Hepatic stellate cell (primary cell): Measurements from ENCODE around the gene MORN5.
A peak's percentile ranks its signal among the peaks of the same experiment; 100 is the strongest.

Experiments used
- DNase-seq: peaks from one replicate; pipeline ENCODE4 v3.0.0; 2011; ENCODE audit warnings: low spot score

Gene MORN5

DNA sequence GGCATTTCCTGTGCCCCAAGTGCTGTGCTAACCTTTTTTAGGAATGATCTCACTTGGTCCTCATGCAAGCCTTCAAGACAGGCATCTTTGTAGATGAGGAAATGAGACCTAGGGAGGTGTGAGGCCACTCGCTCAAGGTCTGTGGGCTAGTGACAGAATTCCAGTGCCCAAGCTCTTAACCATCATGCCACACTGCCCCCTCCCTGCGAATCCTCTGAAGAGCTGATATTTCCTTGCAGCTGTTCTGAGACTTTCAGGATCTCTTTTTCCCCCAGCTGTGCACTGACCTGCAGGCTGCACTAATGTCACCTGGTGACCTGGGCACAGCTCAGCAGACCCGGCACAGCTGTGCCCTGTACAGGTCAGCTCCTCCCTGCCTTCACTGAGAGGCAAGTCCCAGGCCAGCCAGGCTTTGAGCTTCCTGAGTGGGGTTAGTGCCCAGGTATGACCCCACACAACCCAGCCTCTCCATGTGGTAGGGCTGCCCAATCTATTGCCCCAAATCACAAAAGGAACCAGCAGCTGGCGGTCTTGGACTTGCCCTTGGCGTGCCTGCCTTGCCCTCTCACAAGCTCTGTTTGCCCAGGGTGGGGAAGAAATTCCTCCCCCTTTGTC lies 32.7 kb downstream of the MORN5 start:
- no peak for DNase-seq

DNA sequence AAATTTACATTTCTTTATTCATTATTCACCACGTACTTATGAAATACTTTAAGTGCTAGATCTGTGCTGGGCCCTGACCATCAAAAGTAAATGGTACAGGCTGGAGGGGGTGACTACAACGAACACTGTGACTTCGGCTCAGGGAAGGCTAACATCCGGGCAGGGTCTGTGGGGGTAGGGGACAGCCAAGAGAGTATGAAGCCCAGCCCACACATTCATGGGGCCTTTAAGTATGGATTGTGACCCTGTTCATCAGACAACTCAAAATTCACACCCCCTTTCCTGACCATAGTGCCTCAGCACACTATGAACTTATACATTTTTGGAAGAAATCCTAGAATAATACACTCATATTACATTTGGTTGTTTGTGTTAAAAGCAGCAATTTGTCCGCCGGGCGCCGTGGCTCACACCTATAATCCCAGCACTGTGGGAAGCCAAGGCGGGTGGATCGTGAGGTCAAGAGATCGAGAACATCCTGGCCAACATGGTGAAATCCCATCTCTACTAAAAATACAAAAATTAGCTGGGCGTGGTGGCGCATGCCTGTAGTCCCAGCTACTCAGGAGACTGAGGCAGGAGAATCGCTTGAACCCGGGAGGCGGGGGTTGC lies 33.3 kb downstream of the MORN5 start:
- DNase-seq = no peak

DNA sequence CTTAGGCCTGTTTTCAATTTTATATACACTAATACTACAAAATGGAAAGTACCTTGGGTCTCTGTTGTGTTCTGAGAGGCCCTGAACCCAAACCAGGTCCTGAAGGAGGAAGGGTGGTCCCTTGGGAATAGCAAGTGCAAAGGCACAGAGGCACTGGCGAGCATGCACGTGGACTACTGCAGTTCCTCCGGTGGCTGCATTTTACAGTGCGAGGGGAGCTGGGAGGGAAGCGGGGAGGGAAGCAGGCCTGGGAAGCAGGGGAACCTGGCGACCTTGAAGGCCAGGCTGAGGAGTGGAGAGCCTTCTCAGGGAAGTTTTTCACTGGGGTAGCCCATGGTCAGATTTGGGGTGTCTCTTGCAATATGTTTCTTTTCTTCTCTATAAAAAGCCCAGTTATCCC lies 33.9 kb downstream of the MORN5 start:
- no peak for DNase-seq

DNA sequence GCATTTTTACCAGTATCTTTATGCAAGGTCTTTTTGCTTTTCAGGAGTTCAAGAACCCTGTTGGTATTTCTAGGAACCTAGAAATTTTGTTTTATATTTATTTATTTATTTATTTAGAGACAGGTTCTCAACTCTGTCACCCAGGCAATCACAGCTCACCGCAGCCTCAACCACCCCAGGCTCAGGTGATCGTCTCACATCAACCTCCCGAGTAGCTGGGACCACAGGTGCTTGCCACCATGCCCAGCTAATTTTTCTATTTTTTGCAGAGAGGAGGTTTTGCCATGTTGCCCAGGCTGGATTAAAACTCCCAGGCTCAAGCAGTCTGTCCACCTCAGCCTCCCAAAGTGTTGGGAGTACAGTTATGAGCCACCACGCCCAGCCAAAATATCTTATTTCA lies 36.2 kb downstream of the MORN5 start:
- DNase-seq = no peak

DNA sequence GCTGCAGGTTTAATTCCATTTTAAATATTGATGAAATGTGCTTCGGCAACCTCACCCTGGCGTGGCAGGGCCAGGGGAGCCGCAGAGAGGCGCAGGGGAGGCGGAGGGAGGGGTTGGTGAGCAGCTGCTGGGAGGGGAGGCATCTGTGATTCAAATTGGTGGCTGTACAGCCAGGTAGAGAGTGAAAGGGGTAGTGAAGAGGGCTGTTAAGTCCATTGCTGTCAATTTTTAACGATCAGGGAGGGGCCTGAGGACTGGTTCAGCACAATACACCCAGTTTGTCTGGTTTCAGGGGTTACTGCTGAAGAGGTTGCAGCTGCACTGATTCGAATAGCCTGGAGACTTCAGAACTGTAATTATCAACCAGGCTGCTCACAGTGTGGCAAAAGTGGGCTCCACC lies 37.7 kb downstream of the MORN5 start:
- no peak for DNase-seq

DNA sequence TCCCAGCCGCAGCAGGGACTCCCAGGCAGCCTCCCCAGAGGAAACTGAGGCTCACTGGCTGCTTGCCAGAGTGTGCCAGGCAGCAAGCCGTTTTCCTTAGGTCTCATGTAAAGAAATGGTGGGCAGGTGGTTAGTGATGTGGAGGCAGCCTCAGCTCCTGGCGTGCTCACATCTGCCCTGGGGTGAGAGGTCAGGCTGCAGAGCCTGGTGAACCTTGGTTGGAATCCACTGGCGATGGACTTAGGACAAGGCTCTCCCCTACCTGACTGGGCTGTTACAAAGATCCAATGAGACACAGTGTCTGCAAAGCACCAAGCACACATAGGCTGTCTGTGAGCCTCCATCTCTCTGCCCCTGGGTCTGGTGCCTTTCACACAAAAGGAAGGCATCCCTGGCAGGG lies 38.2 kb downstream of the MORN5 start:
- no peak for DNase-seq

DNA sequence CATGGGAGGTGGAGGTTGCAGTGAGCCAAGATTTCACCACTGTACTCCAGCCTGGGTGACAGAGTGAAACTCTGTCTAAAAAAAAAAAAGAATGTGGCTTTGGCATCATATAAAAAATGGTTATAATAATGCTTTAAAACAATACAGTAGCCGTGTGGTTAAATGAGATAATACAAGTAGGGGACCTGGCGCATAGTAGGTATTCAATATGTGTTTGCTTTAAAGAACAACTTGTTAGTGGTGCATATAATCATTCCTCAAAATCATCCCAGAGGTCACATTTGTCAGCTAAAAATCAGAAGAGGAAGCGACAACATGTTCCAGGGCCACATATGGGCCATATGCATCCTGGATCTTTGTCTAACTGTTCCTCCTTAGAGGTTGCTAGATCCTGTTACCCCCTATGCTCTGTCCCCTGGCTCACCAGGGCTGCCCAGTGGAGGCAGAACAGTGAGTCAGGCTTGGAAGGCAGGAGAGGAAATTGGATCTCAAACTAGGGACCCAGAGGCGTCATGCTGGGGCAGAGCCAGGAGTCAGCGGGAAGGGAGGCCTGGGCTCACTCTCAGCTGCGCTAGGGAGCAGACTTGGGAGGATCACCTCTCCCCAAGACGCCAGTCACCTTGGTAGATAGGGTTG lies 41.4 kb downstream of the MORN5 start:
- DNase-seq = no peak

DNA sequence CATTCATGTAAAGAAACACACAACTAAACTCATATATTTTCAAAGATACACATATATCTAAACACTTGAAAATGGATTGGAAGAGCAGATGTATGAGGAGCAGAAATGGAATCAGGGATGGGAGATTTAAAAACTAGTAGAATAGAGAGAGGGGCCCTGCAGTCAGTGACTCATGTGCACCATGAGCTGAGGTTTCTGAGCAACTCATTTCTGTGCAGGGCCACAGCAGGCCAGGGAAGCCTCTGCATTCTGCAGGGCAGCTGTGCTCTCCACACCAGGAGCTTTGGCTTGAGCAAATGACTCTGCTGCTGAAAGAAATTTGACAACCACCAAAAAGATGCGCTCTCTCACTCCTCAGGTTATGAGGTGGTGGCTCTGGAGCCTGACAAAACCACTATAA lies 41.9 kb downstream of the MORN5 start:
- no peak for DNase-seq

DNA sequence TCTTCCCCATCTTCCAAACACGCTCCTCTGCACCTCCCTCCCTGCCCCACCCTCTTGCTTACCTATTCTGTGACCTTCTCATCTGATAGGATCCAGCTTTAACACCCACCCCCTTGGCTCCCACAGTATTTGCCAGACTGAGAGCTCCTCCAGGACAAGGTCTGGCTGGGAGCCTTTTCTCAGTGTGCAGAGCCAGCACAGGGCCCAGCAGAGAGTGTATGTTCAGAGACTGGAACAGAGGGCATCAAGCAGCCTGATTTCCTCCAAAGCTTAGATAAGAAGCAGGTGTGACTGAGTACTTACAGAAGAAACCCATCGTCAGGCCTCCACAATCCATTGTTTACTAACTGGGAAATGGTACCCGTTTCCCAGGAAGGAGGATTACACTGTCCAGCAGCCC lies 42.4 kb downstream of the MORN5 start:
- no peak for DNase-seq

DNA sequence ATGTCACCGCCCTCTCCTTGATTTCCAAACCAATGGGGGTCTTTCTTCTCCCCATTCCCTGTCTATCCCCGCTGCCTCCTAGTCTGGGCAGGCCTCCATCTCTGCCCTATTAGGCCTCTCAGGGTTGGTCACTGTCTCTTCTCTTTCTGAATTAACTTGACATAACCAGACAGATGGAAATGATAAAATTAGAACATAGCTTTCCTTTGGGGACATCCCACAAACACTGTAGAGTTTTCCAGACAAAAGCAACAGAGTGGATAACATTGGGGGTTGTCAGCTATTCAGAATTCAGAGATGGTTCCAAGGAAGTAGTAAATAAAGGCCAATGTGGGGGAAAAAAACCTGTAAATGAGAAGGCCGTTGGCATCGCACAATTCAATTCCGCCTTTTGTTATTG lies 44.3 kb downstream of the MORN5 start:
- no peak for DNase-seq

DNA sequence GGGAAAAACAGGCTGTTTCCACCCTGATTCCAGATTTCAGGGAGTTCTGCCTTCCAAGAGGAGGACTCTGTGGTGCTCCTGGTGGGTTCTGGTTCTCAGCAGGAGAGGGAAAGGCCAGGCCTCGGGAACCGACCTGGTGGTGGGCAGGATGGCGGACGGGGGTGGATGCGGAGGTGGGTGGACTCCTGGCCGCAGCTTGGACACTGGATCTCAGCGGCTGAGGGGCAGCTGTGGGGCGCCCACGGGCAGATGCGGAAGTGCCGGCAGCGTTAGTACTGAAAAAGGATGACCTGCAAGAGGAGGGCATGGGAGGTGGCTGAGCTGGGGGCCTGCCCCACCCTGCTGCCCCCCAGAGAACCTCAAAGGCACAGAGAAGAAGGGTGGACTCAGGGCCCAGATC lies 44.8 kb downstream of the MORN5 start:
- no peak for DNase-seq

DNA sequence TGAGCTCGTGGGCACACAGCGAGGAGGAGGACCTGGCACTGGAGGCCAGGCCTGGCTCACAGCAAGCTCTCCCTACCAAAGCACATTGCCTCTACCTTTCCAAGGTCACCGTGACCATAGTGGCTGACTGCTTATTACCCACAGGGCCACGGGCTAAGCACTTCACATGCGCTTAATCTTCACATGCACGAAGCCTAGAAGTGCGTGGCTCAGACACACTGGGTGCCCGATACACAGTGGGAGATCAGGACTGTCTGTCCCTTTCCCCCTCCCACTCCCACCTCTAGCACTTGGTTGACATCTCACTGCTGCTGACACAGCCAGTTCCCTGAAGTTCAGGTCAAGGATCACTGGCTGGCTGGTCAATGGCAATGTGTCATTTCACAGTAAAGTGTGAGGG lies 45.5 kb downstream of the MORN5 start:
- DNase-seq = no peak

DNA sequence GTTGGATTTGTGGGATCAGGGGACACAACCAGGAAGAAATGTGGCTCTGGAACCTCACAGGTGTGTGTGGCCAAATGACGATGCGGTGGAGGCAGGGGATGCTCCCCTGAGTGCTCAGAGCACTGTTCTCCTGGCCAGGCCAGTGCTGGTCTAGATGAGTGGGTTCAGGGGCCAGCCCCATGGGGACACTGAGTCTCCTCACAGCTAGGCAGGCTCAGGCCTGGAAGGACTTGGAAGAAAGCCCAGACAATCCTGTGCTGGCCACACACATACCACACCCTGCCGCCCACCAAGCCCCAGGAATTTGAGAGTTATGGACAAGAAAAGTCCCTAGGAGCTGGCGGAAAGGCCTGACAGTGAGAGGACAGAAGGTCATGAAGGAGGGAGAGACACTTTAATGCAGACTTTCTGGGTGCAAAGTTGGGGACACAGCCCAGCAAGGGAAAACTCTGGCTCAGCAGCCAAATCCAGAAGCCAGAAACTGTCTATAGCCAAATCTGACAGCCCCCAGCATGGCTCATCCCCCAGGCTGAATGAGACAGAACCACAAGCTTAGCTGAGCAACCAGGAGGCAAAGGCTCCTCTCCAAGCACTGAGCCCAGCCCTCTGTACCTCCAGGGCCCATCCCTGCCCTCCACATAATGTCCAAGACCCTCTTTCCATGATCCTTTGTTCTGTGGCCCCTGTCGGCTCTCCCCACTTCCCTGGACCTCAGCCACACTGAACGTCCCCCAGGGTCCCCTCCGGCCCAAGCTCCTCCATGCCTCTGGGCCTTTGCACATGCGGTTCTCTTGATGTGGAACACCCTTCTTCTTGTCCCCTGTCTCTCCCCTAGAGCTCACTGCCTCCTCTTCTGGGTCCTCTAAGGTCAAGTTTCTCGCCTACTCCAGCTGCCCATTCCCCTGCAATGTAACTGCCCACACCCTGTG lies 46.7 kb downstream of the MORN5 start:
- DNase-seq = peak; percentile 93

DNA sequence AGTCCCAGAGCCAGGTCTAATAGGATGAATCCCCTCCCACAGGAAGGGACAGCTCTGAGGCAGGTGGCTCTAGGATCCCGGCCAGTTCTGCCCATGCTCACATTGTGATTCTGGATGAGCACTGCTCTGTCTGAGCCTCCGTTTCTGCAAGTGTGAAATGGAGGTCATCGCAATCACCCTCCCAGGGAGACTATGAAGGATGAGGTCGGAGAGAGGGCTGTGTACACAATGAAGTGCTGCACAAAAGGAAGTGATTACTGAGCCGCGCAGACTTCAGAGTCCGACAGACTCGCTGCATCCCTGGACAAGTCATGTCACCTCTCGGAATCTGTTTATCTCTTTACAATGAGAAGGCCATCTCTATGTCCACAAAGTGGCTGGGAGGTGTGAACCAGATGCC lies 47.4 kb downstream of the MORN5 start:
- DNase-seq = no peak

DNA sequence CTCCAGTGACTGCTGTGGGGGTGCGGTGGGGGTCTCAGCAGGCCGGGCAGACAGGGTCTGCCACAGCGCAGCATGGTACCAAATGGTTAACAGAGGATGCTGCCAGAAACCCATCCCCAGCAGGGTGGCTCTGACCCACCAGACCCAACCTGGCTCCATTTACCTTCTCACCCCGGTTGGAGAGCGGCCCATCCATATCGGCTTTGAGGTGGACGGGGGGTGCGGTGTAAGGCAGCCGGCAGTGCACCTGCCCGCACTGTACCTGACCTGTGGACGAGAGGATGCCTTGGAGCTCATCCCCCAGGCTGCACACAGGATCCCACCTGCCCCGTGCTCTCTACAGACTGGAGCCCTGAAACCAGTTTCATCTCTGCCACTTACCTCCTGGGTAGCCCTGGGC lies 49.7 kb downstream of the MORN5 start:
- no peak for DNase-seq

DNA sequence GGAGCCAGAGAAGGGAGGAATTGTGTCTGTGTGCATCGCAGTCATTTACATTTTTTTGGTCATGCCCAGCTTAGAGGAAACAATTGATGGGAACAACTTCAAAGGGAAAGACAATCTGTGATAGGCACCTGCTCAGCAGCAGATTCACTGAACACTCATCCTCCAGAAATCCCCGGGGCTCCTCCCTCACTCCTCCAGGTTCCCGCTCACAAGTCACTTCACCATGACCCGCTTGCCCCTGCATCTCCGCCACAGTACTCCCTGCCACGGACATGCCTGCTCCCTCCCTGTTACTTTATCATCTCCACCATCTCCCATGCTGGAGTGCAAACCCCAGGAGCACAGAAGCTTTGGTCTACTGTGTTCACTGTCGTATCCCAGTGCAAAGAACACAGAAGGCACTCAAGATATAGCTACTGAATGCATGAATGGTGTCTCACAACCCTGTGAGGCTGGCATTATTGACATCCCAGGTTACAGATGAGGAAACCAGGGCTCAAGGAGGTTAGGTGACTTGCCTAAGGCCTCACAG lies 52.8 kb downstream of the MORN5 start:
- DNase-seq = no peak

DNA sequence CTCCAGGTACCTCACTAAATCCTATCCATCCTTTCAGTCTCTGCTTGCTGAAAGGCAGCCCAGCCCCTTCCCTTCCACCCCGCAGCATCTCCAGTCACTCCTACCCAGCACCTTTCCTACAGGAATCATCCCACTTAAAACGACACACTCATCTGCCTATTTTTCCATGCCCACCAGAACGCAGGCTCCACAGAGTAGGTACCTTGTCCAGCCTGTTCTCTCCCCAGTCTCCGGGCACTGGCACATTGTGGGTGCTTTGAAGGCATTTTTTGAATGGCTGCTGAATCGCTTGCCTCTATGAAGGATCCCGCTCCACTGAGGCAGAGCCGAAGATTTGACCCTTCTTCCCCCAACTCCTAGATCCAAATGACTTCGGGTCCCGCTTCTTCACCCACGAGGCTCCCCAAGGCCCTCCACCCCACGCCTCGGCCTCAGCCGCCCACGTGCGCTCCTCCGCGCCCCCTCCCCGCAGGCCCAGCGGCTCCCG lies 53.4 kb downstream of the MORN5 start:
- no peak for DNase-seq

DNA sequence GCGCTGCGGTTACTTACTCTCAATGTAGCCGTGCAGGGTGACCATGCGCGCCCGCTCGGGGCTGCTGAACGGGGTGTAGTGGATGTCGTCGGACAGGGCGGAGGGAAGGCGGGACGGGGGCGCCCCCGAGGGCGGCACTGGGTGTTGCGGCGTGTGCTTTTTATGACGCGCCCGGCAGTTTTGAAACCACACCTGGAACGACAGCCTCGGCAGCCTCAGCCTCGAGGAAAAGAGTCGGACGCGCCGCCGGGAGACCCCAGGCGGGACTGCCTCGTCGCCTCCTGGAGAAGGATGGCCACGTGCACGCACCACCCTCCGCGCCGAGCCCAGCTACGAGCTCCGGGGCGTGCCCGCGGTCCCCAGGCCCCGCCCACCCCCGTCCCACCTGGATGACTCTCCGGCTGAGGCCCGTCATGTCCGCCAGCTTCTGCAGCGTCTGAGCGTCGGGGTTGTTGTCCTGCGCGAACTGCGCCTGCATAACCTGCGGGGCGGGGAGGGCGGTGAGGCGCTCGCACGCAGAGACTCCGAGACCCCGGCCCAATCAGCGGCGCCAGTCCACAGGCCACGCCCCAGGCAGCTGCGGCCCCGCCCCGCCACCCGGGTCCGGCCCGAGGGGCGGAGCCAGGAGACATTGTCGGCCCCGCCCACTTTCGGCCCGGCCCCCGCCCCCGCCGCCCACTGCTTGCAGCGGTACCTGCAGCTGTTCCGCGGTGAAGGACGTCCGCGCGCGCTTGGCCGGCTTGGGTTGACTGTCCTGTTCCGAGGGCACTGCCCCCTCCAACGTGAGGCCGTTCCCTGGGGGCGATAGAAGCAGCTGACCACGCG lies 54.1 kb downstream of the MORN5 start:
- DNase-seq = no peak

DNA sequence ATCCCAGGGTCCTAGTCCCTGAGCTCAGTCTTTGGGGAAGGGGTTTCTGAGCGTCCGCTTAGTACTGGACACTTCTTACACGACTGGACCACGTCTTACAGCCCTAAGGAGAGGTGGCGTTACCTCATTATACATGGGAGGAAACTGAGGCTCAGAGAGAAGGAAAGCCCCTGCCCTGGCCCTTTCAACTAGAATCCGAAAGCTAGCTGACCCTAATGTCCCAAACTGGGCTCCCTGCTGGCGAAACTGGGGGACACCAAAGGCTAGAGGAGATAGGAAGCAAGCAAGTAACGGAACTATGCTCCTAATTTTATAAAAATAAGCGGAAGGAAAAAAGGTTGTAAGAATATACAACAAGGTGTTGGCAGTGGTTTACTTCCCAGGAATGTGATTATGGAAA lies 54.8 kb downstream of the MORN5 start:
- no peak for DNase-seq

DNA sequence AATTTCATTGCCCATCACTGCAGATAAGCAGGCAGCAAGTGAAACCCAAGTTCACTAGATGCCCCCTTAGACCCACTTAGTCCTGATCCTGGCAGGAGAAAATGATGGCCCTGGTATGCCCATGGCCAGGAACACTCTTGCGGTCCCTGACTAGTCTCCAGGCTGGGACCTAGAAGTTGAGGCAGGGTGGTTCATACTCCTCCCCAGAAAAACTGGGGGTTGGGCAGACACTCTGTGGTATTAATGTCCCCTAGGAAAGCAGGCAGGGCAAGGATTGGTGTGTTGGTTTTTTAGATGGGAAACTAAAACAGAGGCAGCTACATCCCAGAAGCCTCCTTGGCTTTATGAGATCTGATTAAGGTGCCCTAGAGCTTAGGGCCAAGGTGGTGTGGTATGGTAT lies 56.0 kb downstream of the MORN5 start:
- no peak for DNase-seq

DNA sequence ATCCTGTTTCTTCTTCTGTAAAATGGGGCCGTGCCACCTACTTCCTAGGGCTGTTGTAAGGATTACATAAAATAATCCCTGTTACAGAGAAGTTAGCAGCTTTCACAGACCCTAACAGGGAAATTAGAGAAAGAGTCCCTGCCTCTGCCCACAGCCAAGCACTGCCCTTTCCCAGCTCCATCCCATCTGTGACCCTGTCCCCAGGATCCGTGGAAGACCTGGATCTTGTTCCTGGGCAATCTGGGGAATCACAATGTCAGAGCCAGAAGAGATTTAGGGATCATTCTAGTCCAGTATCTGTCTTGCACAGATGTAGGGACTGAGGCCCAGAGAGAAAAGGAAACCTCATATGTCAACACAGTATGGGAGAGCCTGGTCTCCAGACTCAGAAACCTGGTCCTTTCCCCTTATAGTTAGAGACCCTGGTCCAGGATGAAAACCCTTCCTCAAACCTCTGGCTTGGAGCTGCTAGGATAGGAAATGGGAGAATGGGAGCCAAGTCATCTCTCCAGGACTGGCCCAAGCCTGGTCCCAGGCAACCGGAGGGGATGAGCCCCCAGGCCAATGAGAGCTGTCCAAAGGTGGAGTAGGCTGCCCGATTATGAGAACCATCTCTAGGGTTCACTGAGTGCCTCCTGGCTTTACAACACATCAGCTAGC lies 56.6 kb downstream of the MORN5 start:
- DNase-seq = no peak
